Naive thymus-derived CD4-positive, alpha-beta T cell (primary cell): Measurements from ENCODE around the gene GASK1B. TPM values are rescaled to one million over a fixed set of nuclear protein-coding genes. Genes with fewer than 3 reads are reported as not detected.

Source experiments
- ATAC-seq: fragments of 150-1000 bp; cut with Tn5 transposase; 2 replicates; pipeline ENCODE4 v1.10.0; 2021; ENCODE audit warnings: mild to moderate bottlenecking, moderate library complexity
- CTCF ChIA-PET: fragments of 350-600 bp; sonication (Branson Sonifier 250); formaldehyde crosslinking; loops from one replicate; lab custom pipeline; 2021; ENCODE audit warnings: antibody characterized with exemption; lab: Charles Lee
- POLR2A ChIA-PET: fragments of 350-600 bp; sonication (Branson Sonifier 250); formaldehyde crosslinking; loops from one replicate; lab custom pipeline; 2021; ENCODE audit warnings: antibody characterized with exemption, inconsistent platforms; lab: Charles Lee
- DNase-seq, 9 donors: peaks; one replicate each; pipeline versions ENCODE4 v3.0.0 to v3.0.0-alpha.2; 2020 to 2022; ENCODE audit warnings: mixed read lengths in 1 of 9
- H3K27ac ChIP-seq: one replicate; pipeline ENCODE4 v1.7.0; 2013; ENCODE audit warnings: mild to moderate bottlenecking, low read depth, low read length, moderate library complexity
- H3K27me3 ChIP-seq, 2 donors: one replicate each; pipeline ENCODE4 v1.7.0; 2013; ENCODE audit warnings: low read length in 2 of 2, mild to moderate bottlenecking in 2 of 2, moderate library complexity in 2 of 2; ENCODE audit not compliant: control insufficient read depth in 2 of 2, insufficient read depth in 2 of 2
- H3K36me3 ChIP-seq, 3 experiments: 1 replicate in 2 of 3; 2 replicates in 1 of 3; pipeline ENCODE4 v1.7.0; 2013; ENCODE audit warnings: low read length in 3 of 3, mild to moderate bottlenecking in 3 of 3, moderate library complexity in 1 of 3; ENCODE audit not compliant: insufficient read depth in 3 of 3, control insufficient read depth in 2 of 3
- H3K4me1 ChIP-seq, 2 donors: one replicate each; pipeline ENCODE4 v1.7.0; 2013; ENCODE audit warnings: low read length in 2 of 2, mild to moderate bottlenecking in 2 of 2, moderate library complexity in 1 of 2; ENCODE audit not compliant: control insufficient read depth in 2 of 2, insufficient read depth in 2 of 2
- H3K4me3 ChIP-seq: 2 replicates; pipeline ENCODE4 v1.7.0; 2013; ENCODE audit warnings: mild to moderate bottlenecking, low read length
- H3K9me3 ChIP-seq, 3 experiments: 1 replicate in 2 of 3; 2 replicates in 1 of 3; pipeline ENCODE4 v1.7.0; 2013; ENCODE audit warnings: low read length in 3 of 3; ENCODE audit not compliant: control insufficient read depth in 2 of 3
- H3K27ac Mint-ChIP-seq, 9 donors: one replicate each; pipeline ENCODE4 v1.8.0; 2020 to 2022; ENCODE audit warnings: mixed read lengths in 9 of 9, mild to moderate bottlenecking in 8 of 9, moderate library complexity in 5 of 9, inconsistent platforms in 2 of 9
- H3K27me3 Mint-ChIP-seq, 5 donors: one replicate each; pipeline ENCODE4 v1.8.0; 2021 to 2022; ENCODE audit warnings: mixed read lengths in 5 of 5, mild to moderate bottlenecking in 1 of 5
- H3K36me3 Mint-ChIP-seq, 5 donors: one replicate each; pipeline ENCODE4 v1.8.0; 2020 to 2022; ENCODE audit warnings: mixed read lengths in 5 of 5, mild to moderate bottlenecking in 3 of 5, inconsistent platforms in 1 of 5
- H3K4me1 Mint-ChIP-seq, 7 donors: one replicate each; pipeline ENCODE4 v1.8.0; 2020 to 2022; ENCODE audit warnings: mixed read lengths in 7 of 7, mild to moderate bottlenecking in 3 of 7, inconsistent platforms in 1 of 7
- H3K4me3 Mint-ChIP-seq, 10 donors: one replicate each; pipeline ENCODE4 v1.8.0; 2020 to 2022; ENCODE audit warnings: mild to moderate bottlenecking in 10 of 10, mixed read lengths in 10 of 10, moderate library complexity in 6 of 10, inconsistent platforms in 2 of 10
- H3K9me3 Mint-ChIP-seq, 11 donors: one replicate each; pipeline ENCODE4 v1.8.0; 2020 to 2022; ENCODE audit warnings: mixed read lengths in 11 of 11, mild to moderate bottlenecking in 4 of 11, inconsistent platforms in 1 of 11, moderate library complexity in 1 of 11
- intact Hi-C, 2 donors: fragments of 100-400 bp; cut with micrococcal nuclease; formaldehyde crosslinking; loops; one replicate each; pipeline ENCODE4 v1.15.1; 2023
- polyA plus RNA-seq, 2 donors: library from polyadenylated mRNA; unstranded; fragments of 300-500 nt; fragmentation: Illumina TruSeq; gene quantifications; one replicate each; pipeline ENCODE4 v1.2.3, GENCODE V29; 2021
- total RNA-seq, 6 experiments: library from RNA in 5 of 6; stranded (reverse) in 5 of 6; gene quantifications; 1 replicate in 5 of 6; 2 replicates in 1 of 6; pipeline ENCODE4 v1.2.3 and lab custom pipeline; 2021 to 2026

GASK1B gene
- total and polyA plus RNA-seq, 7 experiments from 2014 or later, result 0.06 to 28.2 (median 1.1) TPM; not detected in 1

DNA sequence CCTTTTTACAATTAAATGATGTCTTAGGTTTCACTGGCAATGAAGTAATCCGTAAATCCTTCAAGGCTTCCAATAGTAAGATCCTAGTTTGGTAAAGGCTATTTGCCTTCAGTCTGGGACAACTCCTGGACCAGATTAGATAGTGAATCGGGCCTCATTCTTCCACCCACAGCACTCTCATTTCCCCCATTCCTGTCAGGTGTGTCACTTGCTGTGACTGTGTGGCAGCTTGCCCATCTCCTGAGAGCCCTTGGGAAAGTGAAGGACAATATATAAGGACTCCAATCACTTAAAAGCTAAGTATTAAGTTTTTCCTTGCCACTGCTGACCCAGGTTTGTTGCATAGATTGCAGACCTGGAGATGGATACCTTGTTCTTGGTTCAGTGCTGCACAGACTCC is 3.3 kb upstream of the GASK1B start:
- Histone ChIP-seq H3K4me1 (no peaks in the 10 kb centered on the region), H3K36me3 (no peaks in the 10 kb centered on the region), H3K9me3 (no peaks in the 10 kb centered on the region), H3K27me3 (no peaks in the 10 kb centered on the region), H3K27ac (no peak overlapping the region), H3K4me3 (no peak overlapping the region)
- CTCF ChIA-PET, result no interaction called here
- Mint-ChIP-seq H3K4me1 (peaks cover 0 to 6% (median 4%) of the 10 kb centered on the region in 7 donors), H3K27ac (no peak overlapping the region), H3K27me3 (peaks cover 15 to 32% (median 19%) of the 10 kb centered on the region in 5 donors), H3K4me3 (no peak overlapping the region), H3K36me3 (no peaks in the 10 kb centered on the region), H3K9me3 (no peaks in the 10 kb centered on the region)
- DNase-seq (no peak), ATAC-seq (no peak)
- POLR2A ChIA-PET, result no interaction called here
- intact Hi-C loops, result no loop called here

DNA sequence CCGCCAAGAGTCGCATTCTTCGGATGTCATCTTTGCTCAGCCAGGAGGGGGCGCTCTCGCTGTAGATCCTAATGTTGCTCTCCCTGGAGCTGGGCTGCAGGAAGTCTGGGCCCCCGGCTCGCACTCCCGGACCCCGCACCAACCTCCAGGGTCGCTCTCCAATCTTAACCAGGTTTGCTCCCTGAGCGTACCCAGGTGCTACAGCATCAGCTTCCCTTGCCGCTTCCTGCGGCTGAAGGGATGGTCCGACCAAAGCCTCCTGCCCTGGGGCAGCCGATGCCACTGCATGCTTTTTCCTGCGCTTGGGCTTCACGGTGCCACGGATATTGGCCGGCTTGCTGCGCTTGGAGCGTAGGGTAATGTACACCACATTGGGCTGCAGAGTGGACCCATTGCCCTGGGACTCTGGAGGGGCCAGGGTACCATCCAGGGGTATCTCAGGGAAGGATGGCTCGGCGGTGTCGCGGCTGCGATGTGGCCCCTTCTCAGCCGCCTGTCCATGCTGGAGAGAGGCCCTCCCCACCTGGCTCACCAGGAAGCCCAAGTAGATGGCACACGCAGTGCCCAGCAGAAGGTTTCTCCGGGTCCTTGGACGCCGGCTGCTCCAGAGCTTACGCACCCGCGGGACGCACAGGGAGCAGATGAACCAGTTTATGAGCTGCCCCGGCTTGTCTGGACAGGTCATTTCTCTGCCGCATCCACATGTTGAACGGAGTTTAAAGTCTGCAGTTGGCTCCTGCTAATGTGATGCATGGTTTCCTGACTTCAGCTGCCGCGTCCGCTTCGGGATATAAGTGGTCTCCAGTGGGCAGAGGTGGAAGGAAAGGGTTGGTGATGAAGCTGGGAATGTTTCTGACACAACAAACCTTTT is 1.9 kb downstream of the GASK1B start:
- H3K4me1 Mint-ChIP-seq, result peaks cover 0 to 11% (median 4%) of the 10 kb centered on the region in 7 donors
- Histone ChIP-seq H3K27ac (no peak overlapping the region), H3K27me3 (no peaks in the 10 kb centered on the region), H3K36me3 (no peaks in the 10 kb centered on the region), H3K4me3 (no peak overlapping the region), H3K9me3 (no peaks in the 10 kb centered on the region), H3K4me1 (no peaks in the 10 kb centered on the region)
- peaks cover 21 to 50% (median 44%) of the 10 kb centered on the region in 5 donors for H3K27me3 Mint-ChIP-seq
- no peaks in the 10 kb centered on the region for H3K9me3 Mint-ChIP-seq
- no peaks in the 10 kb centered on the region for H3K36me3 Mint-ChIP-seq
- H3K27ac Mint-ChIP-seq, result no peak overlapping the region
- peak in 2 of 9 donors; percentile 26 to 28 for DNase-seq
- ChIA-PET POLR2A (no interaction called here), CTCF (interaction anchor here (0.5 kb wide), 1 partner anchor 86 kb away, joined by 4 read pairs; no protein-coding TSS in a partner anchor)
- peak; percentile 68 for ATAC-seq
- H3K4me3 Mint-ChIP-seq, result peak overlapping the region in 1 of 10 donors; percentile 11
- intact Hi-C loops, result loop anchor here in 1 of 2 donors (5.0 kb wide), 1 partner anchor 179 kb away; no protein-coding TSS in a partner anchor

DNA sequence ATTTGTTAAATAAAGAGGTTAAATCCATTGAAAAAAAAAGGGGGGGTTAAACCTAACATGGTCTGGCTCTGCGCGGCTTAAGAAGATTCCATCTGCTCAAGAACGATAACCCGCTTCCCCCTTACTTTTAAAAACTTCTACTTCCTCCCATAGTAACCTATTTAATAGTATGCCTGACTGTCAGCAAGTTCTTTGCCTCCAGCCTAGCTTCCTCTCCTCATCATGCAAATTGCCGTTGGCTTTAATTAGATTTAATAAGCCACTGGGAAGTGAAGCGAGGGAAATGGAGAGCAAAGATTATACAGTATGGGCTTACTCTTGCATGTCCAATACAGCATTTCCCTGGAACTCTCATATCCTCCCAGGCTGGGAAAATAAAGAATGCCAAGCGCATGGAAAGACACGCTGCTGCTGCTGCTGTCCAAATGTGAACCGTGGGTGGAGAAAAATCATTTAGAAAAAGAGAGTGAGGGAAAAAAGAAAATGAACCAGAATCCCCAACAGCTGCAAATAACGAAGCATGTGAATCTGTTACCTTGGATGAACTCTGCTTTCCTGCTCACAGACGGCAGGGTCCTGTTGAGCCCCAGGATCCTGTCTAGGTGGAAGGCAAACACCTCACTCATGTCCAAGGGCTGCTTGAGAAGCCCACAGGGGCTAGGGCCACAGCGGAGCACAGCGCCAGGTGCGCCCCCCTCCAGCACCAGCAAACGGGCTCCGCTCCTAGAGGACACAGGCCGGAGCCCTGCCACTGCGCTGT is 2.7 kb downstream of the GASK1B start:
- Mint-ChIP-seq H3K27me3 (peaks cover 21 to 49% (median 46%) of the 10 kb centered on the region in 5 donors), H3K36me3 (no peaks in the 10 kb centered on the region), H3K27ac (no peak overlapping the region), H3K4me3 (peak overlapping the region in 1 of 10 donors; percentile 23), H3K9me3 (no peaks in the 10 kb centered on the region), H3K4me1 (peaks cover 0 to 11% (median 4%) of the 10 kb centered on the region in 7 donors)
- Histone ChIP-seq H3K36me3 (no peaks in the 10 kb centered on the region), H3K4me3 (no peak overlapping the region), H3K27me3 (no peaks in the 10 kb centered on the region), H3K9me3 (no peaks in the 10 kb centered on the region), H3K4me1 (no peaks in the 10 kb centered on the region), H3K27ac (no peak overlapping the region)
- ATAC-seq, result peak; percentile 58
- CTCF ChIA-PET, result no interaction called here
- intact Hi-C loops, result loop anchor here in 1 of 2 donors (5.0 kb wide), 1 partner anchor 178 kb away; no protein-coding TSS in a partner anchor
- no peak for DNase-seq
- POLR2A ChIA-PET, result no interaction called here

DNA sequence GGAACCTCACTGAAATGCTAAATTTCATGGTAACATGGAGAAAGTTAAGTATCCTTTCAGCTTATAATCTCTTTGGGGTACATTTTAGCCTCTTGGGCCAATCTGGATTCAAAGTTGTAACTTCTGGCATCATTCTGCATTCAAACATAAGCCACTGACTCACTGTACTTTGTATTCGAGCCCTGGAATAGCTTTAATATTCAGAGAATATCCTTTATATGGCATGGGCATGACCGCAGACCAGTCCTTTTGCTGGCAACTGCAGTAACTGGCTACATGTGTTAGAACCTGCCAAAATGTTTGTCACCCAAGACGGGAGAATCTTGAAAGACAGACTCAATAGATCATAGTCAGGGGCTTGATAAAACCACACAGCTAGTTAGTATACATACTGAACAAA is 3.3 kb downstream of the GASK1B start:
- no peak overlapping the region for H3K4me3 ChIP-seq

DNA sequence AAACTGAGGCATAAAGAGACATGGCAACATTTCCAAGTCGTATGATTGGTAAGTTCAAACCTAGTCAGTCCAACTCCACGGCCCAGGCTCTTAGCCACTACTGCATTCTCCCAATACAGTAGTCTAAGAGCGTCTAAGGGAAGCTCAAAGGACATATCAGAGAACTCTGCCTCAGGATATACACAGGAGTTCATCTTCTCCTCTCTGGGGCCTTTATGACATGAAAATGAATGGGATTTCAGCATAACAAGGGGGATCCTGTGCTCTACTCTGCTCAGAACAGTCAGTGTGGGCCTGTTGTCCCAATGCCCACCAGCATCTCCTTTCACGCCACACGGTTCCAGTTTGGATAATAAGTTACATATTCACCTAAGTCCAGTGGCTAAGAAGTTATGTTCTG is 4.2 kb downstream of the GASK1B start:
- Histone ChIP-seq H3K27me3 (no peaks in the 10 kb centered on the region), H3K9me3 (no peaks in the 10 kb centered on the region), H3K27ac (no peak overlapping the region), H3K4me1 (no peaks in the 10 kb centered on the region), H3K36me3 (no peaks in the 10 kb centered on the region), H3K4me3 (no peak overlapping the region)
- H3K9me3 Mint-ChIP-seq, result no peaks in the 10 kb centered on the region
- ChIA-PET CTCF (no interaction called here), POLR2A (no interaction called here)
- intact Hi-C loops, result no loop called here
- H3K4me3 Mint-ChIP-seq, result no peak overlapping the region
- H3K27me3 Mint-ChIP-seq, result peaks cover 24 to 59% (median 39%) of the 10 kb centered on the region in 5 donors
- no peaks in the 10 kb centered on the region for H3K36me3 Mint-ChIP-seq
- no peak for DNase-seq
- no peak for ATAC-seq
- no peak overlapping the region for H3K27ac Mint-ChIP-seq
- H3K4me1 Mint-ChIP-seq, result peaks cover 0 to 11% (median 4%) of the 10 kb centered on the region in 7 donors

More for the DNA sequence above, 3.3 kb downstream of the GASK1B start:
- no peaks in the 10 kb centered on the region for H3K9me3 Mint-ChIP-seq
- intact Hi-C loops, result no loop called here
- H3K4me1 Mint-ChIP-seq, result peaks cover 0 to 11% (median 4%) of the 10 kb centered on the region in 7 donors
- peaks cover 24 to 50% (median 44%) of the 10 kb centered on the region in 5 donors for H3K27me3 Mint-ChIP-seq
- ATAC-seq (no peak), DNase-seq (no peak)
- no peaks in the 10 kb centered on the region for H3K27me3 ChIP-seq
- H3K9me3 ChIP-seq, result no peaks in the 10 kb centered on the region
- H3K4me3 Mint-ChIP-seq, result no peak overlapping the region
- no peaks in the 10 kb centered on the region for H3K36me3 ChIP-seq
- H3K4me1 ChIP-seq, result no peaks in the 10 kb centered on the region
- POLR2A ChIA-PET, result no interaction called here
- CTCF ChIA-PET, result no interaction called here
- H3K27ac ChIP-seq, result no peak overlapping the region
- no peaks in the 10 kb centered on the region for H3K36me3 Mint-ChIP-seq
- H3K27ac Mint-ChIP-seq, result no peak overlapping the region

DNA sequence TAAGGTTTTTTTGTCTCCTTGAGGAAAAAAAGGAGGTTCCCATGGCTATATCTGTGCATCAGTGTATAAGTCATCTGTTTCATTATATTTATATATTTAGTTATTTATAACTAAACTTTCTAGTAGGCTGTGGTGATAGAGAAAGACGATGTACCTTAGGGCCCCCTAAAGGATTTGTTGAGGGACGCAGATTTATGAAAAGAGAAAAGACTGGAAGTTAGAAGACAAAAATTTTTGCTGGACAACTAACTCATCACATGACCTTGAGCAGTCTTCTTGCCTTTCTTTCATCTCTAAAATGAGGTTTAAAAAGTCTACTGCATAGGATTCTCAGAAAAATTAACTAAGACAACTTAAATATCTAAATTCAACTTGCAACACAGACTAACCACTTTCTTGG is 6.1 kb downstream of the GASK1B start:
- Histone ChIP-seq H3K27ac (no peak overlapping the region), H3K27me3 (no peaks in the 10 kb centered on the region), H3K36me3 (no peaks in the 10 kb centered on the region), H3K4me1 (no peaks in the 10 kb centered on the region), H3K9me3 (no peaks in the 10 kb centered on the region), H3K4me3 (no peak overlapping the region)
- Mint-ChIP-seq H3K27me3 (peaks cover 18 to 70% (median 32%) of the 10 kb centered on the region in 5 donors), H3K4me3 (no peak overlapping the region), H3K9me3 (peaks cover 0 to 4% (median 0%) of the 10 kb centered on the region in 11 donors), H3K4me1 (peaks cover 0 to 4% (median 0%) of the 10 kb centered on the region in 7 donors), H3K36me3 (no peaks in the 10 kb centered on the region), H3K27ac (no peak overlapping the region)
- no peak for ATAC-seq
- ChIA-PET CTCF (no interaction called here), POLR2A (no interaction called here)
- intact Hi-C loops, result no loop called here
- DNase-seq, result no peak
